HG03064 (cell line): ENCODE data around the gene TTI1.
"Not testable (repeated sequence)": the region's sequence is repeated elsewhere in the genome, so short reads cannot be mapped to it uniquely, and the experiment has no call there.

Experiments
- ATAC-seq: cut with Tn5 transposase; IDR thresholded peaks from one replicate; pipeline ENCODE4 v1.9.1; 2021; ENCODE audit warnings: low read depth; ENCODE audit not compliant: unreplicated experiment

The TTI1 gene

DNA sequence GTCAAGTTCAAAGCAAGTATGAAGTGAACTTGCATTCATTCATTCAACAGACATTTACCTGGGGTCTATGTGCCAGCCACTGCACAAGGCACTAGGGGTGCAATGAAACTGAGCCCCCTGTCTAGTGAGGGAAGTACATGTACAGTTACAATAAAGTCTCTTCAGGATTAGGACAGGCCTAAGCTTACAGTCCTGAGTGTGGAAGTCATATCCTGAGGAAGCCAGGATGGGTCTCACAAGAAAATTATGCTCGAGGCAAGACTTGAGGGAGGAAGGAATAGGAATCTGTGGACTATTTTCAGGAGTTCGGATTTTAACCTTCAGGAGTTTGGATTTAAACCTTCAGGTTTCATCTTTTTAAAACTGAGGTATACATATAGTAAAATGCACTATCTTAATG is 19.4 kb downstream of the TTI1 start:
- no peak for ATAC-seq

DNA sequence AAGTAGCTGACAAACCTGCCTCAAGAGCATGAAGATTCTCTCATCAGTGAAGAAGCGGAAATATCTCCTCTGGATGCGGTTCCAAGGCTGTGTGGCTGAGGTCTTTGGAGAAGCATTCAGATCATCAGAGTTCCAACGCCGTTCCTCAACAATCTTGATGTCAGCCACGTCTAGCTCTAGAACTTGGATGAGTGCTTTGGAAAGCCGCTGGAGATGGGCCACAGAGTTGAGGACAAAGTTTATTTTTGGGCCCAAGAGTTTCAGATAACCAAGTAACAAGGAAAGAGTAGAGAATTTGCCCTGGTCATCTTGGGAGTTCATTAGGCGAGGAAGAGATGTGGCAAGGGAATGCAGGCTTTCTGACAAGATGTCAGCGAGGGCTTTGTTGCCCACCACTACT is 20.9 kb downstream of the TTI1 start:
- ATAC-seq: no peak

DNA sequence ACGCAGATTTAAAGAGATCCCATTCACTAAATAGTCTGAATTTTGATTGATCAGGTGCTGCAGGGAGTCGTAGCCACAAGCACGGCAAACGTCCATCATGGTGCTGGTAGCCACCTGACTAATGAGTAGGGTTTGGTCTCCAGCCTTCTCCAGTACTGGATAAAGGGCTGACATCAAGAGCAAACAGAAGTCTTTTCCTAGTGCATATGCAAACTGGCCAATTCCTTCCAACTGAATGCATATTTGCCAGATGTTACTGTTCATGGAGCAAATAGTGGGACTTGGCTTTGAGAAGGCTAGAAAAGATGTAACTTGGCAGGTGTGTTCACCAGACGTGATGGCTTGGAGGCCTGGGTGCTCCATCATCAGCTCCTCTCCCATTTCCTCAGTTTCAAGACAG is 21.6 kb downstream of the TTI1 start:
- no peak for ATAC-seq

DNA sequence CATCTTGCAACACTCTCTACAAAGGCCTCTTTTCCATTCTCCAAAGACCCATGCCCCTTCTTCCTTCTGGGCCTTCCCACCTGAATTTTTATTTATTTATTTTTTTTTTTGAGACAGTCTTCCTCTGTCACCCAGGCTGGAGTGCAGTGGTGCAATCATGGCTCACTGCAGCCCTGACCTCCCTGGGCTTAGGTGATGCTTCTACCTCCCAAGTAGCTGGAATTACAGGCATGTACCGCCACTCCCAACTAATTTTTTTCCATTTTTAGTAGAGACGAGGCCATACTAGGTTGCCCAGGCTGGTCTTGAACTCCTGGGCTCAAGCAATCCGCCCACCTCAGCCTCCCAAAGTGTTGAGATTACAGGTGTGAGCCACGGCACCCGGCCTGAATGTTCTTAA is 23.8 kb downstream of the TTI1 start:
- ATAC-seq: not testable (repeated sequence)

DNA sequence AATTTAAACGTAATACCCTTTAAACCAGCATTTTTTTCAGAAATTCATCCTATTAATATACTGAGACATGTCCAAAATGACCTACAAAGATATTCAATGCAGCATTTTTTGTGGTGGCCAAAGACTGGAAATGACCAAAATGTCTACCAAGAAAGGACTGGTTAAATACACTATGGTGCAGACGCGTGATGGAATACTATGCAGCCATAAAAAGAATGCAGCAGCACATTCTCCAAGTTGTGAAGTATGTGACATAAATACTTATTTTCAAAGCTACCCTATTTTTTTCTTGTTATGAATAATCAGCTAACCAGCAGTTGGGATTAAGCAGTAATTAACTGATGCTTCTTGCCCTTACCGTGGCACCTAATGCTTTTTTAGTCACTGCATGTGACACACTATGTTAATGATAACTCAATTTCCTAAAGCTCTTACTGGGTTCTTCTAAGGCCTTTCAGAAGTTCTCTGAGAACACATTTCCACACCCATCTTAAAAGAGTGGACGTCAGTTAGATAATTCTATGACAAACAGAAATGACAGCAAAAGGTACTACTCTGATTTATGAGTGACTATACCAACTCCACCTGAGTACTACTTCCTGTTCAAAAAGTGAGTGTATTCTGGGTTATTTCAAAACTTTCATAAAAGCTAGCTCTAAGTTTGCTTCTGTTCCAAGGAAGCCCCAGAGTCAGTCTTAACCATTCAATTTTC is 24.9 kb downstream of the TTI1 start:
- ATAC-seq: no peak

GRCh38 chr20:38007526-38007925 is 25.7 kb downstream of the TTI1 start:
- ATAC-seq: no peak

DNA sequence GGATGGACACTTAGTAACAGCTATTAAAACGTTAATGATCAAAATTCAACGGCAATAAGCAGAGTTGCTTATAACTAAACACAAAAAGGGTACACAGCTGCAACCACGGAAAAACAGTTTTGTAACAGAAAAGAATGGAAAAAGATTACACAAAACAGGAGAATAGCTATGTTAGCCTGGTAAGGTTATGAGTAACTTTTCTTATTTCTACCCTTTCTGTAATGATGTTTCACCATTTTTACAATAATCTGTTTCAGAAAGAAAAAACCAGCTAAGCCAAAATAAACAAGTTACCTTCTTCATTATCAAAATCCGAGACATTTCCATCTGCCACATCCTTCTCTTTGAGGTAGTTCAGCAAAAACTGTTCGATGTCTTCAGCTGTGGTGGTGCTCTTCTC is 27.4 kb downstream of the TTI1 start:
- ATAC-seq: no peak

GRCh38 chr20:38004416-38004815 is 28.8 kb downstream of the TTI1 start:
- no peak for ATAC-seq

DNA sequence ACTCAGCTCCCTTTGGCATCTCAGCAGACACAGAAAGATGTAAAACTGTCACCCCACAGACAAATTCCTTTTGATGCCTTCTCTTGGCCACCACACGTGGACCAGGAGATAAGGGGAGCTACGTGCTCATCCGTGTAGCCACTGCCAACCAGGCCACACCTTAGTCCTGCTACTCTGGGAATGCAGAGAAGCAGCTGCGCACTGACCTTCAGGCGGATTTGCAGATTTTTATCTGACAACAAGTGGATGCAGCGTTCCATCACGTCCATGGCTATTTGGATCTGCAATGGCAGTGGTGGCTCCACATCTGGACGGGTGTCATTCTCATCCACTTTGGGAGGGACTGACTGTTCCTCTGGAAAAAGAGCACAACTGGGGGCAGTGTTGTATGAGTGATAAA is 30.8 kb downstream of the TTI1 start:
- ATAC-seq: no peak

DNA sequence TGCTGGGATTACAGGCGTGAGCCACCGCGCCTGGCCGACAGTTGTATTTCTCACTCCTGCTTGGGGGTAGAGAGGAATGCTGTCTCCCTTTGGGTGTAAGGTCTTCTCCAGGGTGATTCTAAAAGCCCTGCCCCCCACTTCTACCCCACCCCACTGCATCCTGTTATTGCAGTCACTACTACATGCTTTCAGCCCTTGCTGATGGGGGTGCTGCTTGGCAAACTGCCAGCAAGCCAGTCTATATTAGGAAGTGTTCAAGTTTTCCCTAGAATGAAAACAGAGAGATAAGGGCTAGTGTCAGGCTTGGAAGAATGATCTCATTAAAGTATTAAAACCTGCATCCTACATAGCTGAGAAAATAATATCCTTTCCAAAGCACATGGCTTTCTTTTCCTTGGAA is 31.3 kb downstream of the TTI1 start:
- no peak for ATAC-seq

DNA sequence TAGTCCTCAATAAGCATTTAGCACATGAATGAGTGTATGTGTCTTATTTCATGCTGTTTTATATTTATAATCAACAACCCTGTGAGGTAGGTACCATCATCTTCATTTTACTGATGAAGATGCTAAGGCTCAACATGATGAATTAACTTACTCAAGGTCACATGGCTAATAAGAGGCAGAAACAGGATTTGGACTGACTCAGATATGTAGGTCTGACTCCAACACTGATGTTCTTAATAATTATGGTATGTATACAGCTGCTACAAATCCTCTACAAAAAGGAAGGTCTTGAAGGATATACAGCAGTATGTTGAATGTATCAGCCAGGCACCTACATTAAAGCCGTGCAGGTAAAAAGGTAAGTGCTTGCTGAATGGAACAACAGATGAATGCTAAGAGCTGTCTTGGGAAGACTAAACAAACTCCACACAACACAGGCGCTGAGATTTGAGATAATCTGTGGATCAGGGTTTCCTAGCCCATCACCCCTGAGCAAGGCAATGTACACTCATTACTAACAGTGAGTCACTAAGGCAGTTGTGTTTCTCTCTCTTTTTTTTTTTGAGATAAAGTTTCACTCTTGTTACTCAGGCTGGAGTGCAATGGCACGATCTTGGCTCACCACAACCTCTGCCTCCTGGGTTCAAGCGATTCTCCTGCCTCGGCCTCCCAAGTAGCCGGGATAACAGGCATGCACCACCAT is 31.9 kb downstream of the TTI1 start:
- ATAC-seq: no peak

GRCh38 chr20:38000293-38000692 is 33.0 kb downstream of the TTI1 start:
- no peak for ATAC-seq

DNA sequence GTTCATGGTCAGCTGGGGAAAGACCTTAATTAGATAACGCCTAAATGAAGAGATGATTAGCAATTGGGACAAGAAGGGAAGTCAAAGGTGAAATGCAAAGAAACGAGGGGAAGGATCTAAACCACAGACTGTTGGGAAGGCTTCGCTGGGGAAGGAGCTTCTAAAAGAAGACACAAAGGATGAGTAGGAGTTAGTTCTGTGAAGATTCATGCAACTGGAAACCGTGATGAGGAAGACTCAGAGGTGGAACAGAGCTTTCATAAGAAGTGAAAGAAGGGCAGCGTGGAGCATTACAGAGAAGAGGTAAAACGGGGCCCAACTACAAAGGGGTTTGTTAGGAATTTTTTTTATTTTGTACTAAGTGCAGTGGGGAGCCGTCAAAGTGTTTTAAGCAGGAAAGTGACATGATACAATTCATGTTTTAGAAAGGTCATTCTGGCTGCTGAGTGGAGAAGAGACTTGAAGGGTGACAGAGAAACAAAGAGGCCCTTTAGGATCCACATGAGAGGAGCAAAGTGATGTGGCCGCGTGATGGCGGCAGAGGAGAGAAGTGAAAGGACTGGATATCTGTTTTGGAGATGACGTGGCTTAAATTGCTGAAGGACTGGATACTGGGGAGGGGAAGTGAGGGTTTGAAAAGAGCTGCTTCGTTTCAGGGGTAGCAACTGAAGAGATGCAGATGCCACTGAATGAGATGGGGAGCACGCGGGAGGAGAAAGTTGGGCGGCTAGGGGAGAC is 33.6 kb downstream of the TTI1 start:
- ATAC-seq: no peak

- ATAC-seq: no peak
Observed at GRCh38 chr20:37997516-37997915, 35.7 kb downstream of the TTI1 start.

DNA sequence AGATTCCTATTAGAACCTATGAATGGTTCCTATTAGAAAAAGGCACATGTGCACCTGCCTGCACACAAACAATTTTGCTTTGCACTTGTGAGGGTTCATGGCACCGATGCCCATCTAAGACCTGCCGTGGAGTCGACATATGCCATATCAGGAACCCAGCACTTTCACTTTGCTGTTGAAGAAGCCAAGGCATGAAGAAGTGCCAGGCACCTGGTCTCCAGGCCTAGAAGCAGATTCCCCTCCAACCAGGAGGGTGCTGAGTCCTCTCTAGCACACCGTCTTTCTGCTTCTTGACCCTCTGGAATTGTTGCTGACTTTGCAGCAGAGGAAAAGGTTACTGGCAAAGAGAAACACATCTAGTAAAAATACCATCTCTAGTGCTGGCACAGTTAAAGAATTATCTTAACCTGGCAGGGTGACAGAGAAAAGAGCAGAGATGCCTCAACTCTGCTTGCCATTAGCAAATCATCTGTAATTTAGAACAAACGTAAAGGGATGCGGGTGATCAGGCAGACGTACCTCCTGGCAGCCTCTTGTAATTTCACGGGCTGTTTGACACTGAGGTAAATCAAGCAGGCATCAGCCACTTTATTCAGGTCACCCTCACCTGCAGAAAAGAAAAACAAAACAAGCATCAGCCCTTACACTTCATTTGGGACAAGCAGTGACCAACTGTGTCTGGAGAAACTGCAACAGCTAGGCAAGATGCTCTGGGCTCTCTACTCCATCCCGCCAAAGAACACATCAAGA is 37.2 kb downstream of the TTI1 start:
- no peak for ATAC-seq

DNA sequence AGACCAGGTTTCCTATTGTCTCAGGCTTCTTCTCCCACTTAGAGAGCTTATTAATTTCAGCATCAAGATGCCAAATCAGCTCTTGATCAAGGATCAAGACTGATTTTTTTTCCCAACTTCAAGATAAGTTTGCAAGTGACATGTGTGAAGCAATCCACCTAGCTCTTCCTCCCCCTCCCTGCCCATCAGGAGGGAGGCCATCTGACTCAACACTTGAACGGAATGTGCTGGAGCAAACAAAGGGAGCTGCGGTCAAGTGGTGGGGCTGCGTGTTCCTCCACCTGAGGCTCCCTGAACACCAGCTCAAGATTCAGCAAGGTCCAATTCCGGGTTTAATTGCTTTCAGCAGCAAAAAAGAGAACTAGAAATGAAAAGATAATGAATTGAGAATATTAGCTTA is 38.7 kb downstream of the TTI1 start:
- no peak for ATAC-seq

- ATAC-seq: no peak
Observed at GRCh38 chr20:37992802-37993409, 40.4 kb downstream of the TTI1 start.

DNA sequence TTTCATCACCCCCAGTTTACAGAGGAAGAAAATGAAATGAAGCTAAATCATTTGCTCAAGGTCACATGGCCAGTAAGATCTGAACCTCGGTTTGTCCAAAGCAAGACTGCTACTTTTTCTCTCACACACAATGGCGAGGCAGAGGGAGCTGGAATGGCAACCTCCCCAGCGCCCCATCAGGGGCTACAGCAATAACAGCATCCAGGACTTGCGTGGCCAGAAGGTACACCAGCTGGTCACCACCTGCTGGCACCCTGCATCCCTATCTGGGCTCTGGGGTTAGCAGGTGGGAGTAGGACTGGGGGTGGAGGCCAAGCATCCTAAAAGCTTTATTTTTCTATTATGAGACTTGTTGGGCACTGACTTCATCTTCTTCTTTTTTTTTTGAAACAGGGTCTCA is 41.3 kb downstream of the TTI1 start:
- ATAC-seq: no peak

DNA sequence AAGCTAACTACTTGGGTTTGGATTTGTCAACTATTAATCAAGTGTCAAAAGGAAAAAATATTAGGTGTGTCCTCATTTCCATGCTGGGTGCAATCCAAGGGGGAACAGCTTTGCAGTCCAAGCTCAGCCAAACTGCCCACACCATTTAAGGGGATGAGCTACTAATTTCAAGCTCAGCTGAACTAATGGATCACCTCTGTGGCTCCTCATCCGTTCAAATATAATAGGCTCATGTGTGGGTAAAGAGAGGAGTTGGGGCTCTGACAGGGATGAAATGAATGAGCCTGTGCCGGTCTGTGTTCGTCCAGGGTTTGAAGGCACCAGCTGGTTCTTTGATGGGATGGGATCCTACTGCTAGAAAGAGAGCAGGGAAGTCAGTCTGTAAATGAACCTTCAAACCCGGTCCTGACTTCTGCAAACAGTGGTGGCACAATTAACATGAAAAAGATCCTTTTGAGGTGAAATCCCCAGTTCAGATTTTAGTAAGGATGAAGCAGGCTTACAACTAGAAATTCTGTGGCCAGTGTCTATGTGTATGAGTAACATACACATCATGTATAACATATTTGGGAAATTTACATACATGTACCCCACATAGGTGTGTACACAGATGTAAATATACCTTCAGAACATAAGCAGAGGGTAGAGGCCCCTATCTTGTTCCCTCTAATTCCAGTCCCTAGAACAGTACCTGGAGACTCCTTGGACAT is 41.9 kb downstream of the TTI1 start:
- ATAC-seq: no peak

GRCh38 chr20:37990571-37991151 is 42.6 kb downstream of the TTI1 start:
- peak; percentile 73 for ATAC-seq
